ENCODE measurements around the gene ZNF791.

DNA sequence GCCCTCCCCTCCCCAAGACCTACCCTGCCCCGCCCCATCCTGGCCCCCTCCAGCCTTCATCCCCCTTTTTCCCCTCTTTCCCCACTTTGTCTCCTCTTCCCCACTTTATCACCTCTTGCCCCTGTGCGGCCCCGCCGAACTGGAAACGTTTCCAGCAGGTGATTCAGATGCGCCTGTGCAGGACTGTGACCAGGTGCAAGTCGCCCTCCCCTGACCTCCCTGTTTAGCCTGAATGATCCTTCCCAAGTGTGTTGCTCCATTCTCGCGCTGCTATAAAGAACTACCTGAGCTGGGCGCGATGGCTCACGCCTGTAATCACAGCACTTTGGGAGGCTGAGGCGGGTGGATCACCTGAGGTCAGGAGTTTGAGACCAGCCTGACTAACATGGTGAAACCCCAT is 25.9 kb downstream of the ZNF791 start:
- TF ChIP-seq, protein P1, sequence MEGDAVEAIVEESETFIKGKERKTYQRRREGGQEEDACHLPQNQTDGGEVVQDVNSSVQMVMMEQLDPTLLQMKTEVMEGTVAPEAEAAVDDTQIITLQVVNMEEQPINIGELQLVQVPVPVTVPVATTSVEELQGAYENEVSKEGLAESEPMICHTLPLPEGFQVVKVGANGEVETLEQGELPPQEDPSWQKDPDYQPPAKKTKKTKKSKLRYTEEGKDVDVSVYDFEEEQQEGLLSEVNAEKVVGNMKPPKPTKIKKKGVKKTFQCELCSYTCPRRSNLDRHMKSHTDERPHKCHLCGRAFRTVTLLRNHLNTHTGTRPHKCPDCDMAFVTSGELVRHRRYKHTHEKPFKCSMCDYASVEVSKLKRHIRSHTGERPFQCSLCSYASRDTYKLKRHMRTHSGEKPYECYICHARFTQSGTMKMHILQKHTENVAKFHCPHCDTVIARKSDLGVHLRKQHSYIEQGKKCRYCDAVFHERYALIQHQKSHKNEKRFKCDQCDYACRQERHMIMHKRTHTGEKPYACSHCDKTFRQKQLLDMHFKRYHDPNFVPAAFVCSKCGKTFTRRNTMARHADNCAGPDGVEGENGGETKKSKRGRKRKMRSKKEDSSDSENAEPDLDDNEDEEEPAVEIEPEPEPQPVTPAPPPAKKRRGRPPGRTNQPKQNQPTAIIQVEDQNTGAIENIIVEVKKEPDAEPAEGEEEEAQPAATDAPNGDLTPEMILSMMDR (IDR thresholded peaks at IDR 0.05), result no peak
- TF ChIP-seq POLR2A (IDR thresholded peaks at IDR 0.05), result no peak
